ENCODE results near the gene IQUB. TPM values are rescaled to one million over a fixed set of nuclear protein-coding genes. Genes with fewer than 3 reads are reported as not detected.

IQUB gene
- total RNA-seq (under 1 TPM in 1 of 2 experiments, not detected in 1; 0.16 TPM), polyA plus RNA-seq (under 1 TPM in 1 of 3 donors, not detected in 2; 0.08 TPM), total RNA-seq (0 to 0.98 (median 0.15) reads per million in 6 experiments)

DNA sequence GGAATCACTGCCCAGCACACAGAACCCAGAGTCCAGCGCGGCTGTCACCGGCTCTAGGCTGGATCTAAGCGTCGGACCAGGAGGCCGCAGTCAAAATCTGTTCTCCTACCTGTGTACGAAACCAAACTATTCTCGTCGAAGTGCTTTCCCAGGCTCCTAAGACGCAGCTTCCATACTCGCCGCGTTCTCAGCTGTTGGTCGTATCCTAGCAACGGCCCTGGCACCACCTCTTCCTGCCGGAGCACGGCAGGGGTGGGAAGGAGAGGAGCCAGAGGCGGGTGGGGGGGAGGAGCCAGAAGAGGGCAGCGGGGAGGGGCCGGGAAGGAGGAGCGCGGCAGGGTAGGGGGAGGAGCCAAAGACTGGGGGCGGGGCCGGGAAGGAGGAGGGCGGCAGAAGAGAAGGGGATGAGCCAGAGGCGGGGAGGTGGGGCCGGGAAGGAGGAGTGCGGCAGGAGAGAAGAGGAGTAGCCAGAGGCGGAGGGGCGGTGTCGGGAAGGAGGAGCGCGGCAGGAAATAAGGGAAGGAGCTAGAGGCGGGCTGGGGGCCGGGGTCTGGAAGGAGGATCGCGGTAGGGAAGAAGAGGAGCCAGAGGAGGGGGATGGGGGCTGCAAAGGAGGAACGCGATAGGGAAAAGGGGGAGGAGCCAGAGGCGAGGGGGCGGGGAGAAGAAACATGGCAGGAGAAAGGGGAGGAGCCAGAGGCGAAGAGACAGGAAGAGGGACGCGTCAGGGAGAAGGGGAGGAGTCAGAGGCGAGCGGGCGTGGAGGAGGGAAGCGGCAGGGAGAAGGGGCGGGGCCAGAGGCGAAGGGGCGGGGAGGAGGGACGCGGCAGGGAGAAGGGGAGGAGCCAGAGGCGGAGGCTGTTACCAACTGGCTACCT is at the start of gene IQUB:
IQUB (minus strand) TSS at position 213 of the 878 bp plus-strand sequence. CDS start 22,255 bp downstream, outside the sequence.
- Mint-ChIP-seq H3K4me3 (peak within 1 kb of the TSS; percentile 72 to 96 (median 90)), H3K36me3 (peaks cover 0 to 4% (median 0%) of the 10 kb centered on the region in 3 donors), H3K27me3 (peaks cover 7 to 15% (median 8%) of the 10 kb centered on the region in 5 donors), H3K4me1 (peaks cover 10 to 34% (median 24%) of the 10 kb centered on the region in 4 donors), H3K27ac (peak within 1 kb of the TSS; percentile 34 to 97 (median 88)), H3K9me3 (no peaks in the 10 kb centered on the region)
- POLR2A ChIA-PET = interaction anchor here (0.5 to 3.0 kb wide), 4 partner anchors 22 to 186 kb away, joined by 3 to 37 read pairs (median 3); partner anchors contain the start of gene NDUFA5
- ATAC-seq (peak; percentile 74 to 79), DNase-seq (peak; percentile 82 to 96 (median 88))

DNA sequence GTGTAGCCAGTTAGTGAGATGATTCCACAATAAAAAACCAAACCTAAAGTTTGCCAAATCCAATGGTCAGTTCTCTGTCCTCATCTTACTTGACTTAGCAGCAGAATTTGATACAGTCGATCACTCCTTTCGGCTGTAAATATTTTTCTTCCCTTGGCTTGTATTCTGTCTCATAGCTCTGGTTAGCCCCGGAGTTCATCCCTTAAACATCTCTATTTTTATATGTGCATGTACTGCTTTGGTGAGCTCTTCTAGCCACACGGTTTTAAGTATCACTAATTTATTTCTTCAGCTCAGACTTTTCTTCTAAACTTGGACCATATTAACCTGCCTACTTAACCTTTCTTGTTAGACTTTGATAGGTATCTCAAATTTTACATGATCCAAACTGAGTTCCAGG is 49.4 kb upstream of the IQUB start:
- Mint-ChIP-seq H3K4me3 (no peak overlapping the region), H3K27ac (no peak overlapping the region), H3K9me3 (no peaks in the 10 kb centered on the region), H3K4me1 (peaks cover 0 to 2% (median 0%) of the 10 kb centered on the region in 4 donors), H3K27me3 (peaks cover 11 to 20% (median 18%) of the 10 kb centered on the region in 5 donors), H3K36me3 (no peaks in the 10 kb centered on the region)
- no peak for DNase-seq
- POLR2A ChIA-PET = no interaction called here
- ATAC-seq = no peak

DNA sequence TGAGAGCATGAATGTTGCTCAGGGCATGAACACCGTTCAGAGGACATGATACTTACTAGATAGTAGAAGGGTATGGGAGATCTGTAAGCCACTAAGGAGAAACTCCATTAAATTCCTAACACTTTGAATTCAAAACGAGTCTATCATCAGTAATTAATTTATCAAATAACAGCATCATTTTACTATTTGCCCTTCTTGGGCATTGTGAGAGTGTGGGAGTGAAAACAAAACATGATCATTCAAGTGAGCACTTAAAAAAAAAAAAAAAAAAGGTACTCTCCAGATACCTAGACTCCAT is 46.7 kb upstream of the IQUB start:
- Mint-ChIP-seq H3K9me3 (no peaks in the 10 kb centered on the region), H3K36me3 (no peaks in the 10 kb centered on the region), H3K27me3 (peaks cover 13 to 30% (median 22%) of the 10 kb centered on the region in 5 donors), H3K4me1 (peaks cover 0 to 2% (median 0%) of the 10 kb centered on the region in 4 donors), H3K4me3 (no peak overlapping the region), H3K27ac (peak overlapping the region in 1 of 10 donors; percentile 17)
- no peak for DNase-seq
- POLR2A ChIA-PET = no interaction called here
- ATAC-seq = no peak

- peaks cover 0 to 2% (median 0%) of the 10 kb centered on the region in 4 donors for H3K4me1 Mint-ChIP-seq
- POLR2A ChIA-PET = no interaction called here
- ATAC-seq = peak in 1 of 2 donors; percentile 65
Measured at GRCh38 chr7:123580406-123581161, 46.2 kb upstream of the IQUB start.

GRCh38 chr7:123579416-123579815 is 45.0 kb upstream of the IQUB start:
- DNase-seq (no peak), ATAC-seq (no peak)
- Mint-ChIP-seq H3K9me3 (no peaks in the 10 kb centered on the region), H3K4me1 (peaks cover 0 to 2% (median 0%) of the 10 kb centered on the region in 4 donors), H3K36me3 (no peaks in the 10 kb centered on the region), H3K27ac (no peak overlapping the region), H3K4me3 (no peak overlapping the region), H3K27me3 (peaks cover 13 to 31% (median 22%) of the 10 kb centered on the region in 5 donors)
- POLR2A ChIA-PET = no interaction called here

More at GRCh38 chr7:123580406-123581161, 46.2 kb upstream of the IQUB start:
- Mint-ChIP-seq H3K36me3 (no peaks in the 10 kb centered on the region), H3K27me3 (peaks cover 13 to 30% (median 22%) of the 10 kb centered on the region in 5 donors), H3K4me3 (no peak overlapping the region), H3K27ac (no peak overlapping the region), H3K9me3 (no peaks in the 10 kb centered on the region)
- peak in 1 of 10 donors; percentile 6 for DNase-seq

- Mint-ChIP-seq H3K36me3 (no peaks in the 10 kb centered on the region), H3K4me3 (no peak overlapping the region)
- POLR2A ChIA-PET = no interaction called here
Measured at GRCh38 chr7:123573896-123574467, 39.6 kb upstream of the IQUB start.

GRCh38 chr7:123573341-123573740 is 38.9 kb upstream of the IQUB start:
- ATAC-seq = no peak
- H3K27me3 Mint-ChIP-seq = peaks cover 2 to 11% (median 2%) of the 10 kb centered on the region in 5 donors

More at GRCh38 chr7:123573896-123574467, 39.6 kb upstream of the IQUB start:
- Mint-ChIP-seq H3K4me1 (peaks cover 0 to 2% (median 0%) of the 10 kb centered on the region in 4 donors), H3K27ac (no peak overlapping the region), H3K9me3 (no peaks in the 10 kb centered on the region), H3K27me3 (peaks cover 3 to 14% (median 6%) of the 10 kb centered on the region in 5 donors)
- DNase-seq (no peak), ATAC-seq (no peak)

GRCh38 chr7:123571684-123572083 is 37.3 kb upstream of the IQUB start:
- peaks cover 0 to 2% (median 0%) of the 10 kb centered on the region in 4 donors for H3K4me1 Mint-ChIP-seq
- no peak overlapping the region for H3K27ac Mint-ChIP-seq
- no peaks in the 10 kb centered on the region for H3K9me3 Mint-ChIP-seq
- no peaks in the 10 kb centered on the region for H3K36me3 Mint-ChIP-seq
- H3K27me3 Mint-ChIP-seq = peaks cover 0 to 7% (median 3%) of the 10 kb centered on the region in 5 donors
- H3K4me3 Mint-ChIP-seq = no peak overlapping the region
- no peak for DNase-seq
- ATAC-seq = no peak
- POLR2A ChIA-PET = no interaction called here

More at GRCh38 chr7:123573341-123573740, 38.9 kb upstream of the IQUB start:
- no peak overlapping the region for H3K27ac Mint-ChIP-seq
- H3K4me1 Mint-ChIP-seq = peaks cover 0 to 2% (median 0%) of the 10 kb centered on the region in 4 donors
- no peak overlapping the region for H3K4me3 Mint-ChIP-seq
- H3K9me3 Mint-ChIP-seq = no peaks in the 10 kb centered on the region
- H3K36me3 Mint-ChIP-seq = no peaks in the 10 kb centered on the region
- no peak for DNase-seq
- POLR2A ChIA-PET = no interaction called here

DNA sequence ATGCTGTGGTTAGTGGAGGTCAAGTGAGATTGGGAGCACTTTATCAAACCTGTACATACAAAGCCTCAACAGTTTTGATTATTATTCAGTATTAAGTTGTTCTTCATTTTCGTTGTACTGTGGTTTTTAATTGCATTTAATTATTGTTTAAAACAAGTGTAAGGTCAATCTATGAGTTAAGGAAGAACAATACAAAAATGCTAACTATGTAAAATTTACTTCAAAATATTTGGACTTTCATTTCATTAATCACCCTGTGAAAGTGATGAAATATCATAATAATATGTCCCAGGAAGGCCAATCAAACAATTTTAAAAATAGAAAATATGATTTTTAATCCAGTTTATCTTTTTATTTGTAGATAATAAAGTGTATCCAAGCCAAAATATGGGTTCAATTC is 36.8 kb upstream of the IQUB start:
- Mint-ChIP-seq H3K27ac (no peak overlapping the region), H3K36me3 (no peaks in the 10 kb centered on the region), H3K9me3 (no peaks in the 10 kb centered on the region), H3K27me3 (peaks cover 0 to 9% (median 3%) of the 10 kb centered on the region in 5 donors), H3K4me1 (peaks cover 0 to 2% (median 0%) of the 10 kb centered on the region in 4 donors), H3K4me3 (no peak overlapping the region)
- DNase-seq = no peak
- POLR2A ChIA-PET = no interaction called here
- no peak for ATAC-seq

DNA sequence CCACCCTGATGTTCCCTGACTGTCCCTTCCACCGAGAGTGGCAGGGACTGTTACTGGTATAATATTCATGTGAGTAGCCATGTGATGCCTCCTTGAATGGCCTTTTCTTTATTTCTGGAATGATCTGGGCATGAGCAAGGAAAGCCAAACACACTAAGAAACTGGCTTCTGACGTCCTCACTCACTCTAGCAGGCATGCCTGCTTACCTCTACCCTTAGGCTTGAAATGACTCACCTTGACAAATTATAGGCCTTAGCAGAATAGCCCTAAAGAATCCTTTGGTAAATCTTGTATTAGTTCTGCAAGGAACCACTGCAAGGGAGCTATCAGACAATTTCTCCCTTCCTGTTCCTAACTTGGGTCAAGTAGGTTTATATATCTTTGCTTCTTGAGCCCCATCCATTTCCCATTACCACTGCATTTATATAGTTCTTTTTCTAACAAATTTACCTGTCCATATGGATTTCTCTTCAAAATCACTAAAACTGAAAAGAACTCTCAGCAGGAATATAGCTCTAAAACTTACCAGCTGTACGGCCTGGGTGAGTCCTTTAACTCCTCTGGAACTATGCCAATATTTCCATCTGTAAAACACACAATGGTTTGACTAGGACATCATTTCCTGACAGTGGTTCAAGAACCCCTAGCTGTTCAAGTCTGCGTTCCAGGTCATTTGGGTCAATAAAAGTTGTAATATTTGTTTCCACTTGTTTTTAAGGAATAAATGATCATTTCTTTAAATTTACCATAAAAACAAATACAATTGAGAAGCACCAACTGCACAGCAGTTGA is 36.2 kb upstream of the IQUB start:
- H3K4me3 Mint-ChIP-seq = no peak overlapping the region
- no peak for DNase-seq
- no peak overlapping the region for H3K27ac Mint-ChIP-seq
- POLR2A ChIA-PET = no interaction called here
- peaks cover 0 to 9% (median 3%) of the 10 kb centered on the region in 5 donors for H3K27me3 Mint-ChIP-seq
- H3K4me1 Mint-ChIP-seq = peaks cover 0 to 2% (median 0%) of the 10 kb centered on the region in 4 donors
- H3K9me3 Mint-ChIP-seq = no peaks in the 10 kb centered on the region
- no peaks in the 10 kb centered on the region for H3K36me3 Mint-ChIP-seq
- no peak for ATAC-seq

- Mint-ChIP-seq H3K36me3 (no peaks in the 10 kb centered on the region), H3K27ac (peak overlapping the region in 1 of 10 donors; percentile 33), H3K4me3 (no peak overlapping the region), H3K4me1 (peaks cover 0 to 2% (median 0%) of the 10 kb centered on the region in 4 donors), H3K9me3 (no peaks in the 10 kb centered on the region), H3K27me3 (peaks cover 0 to 9% (median 5%) of the 10 kb centered on the region in 5 donors)
- POLR2A ChIA-PET = no interaction called here
- ATAC-seq = peak in 1 of 2 donors; percentile 16
- no peak for DNase-seq
Measured at GRCh38 chr7:123569352-123570010, 35.1 kb upstream of the IQUB start.

All from naive thymus-derived CD8-positive, alpha-beta T cell (primary cell).